ENCODE data around the gene SH3GLB1. TPM values are rescaled to one million over a fixed set of nuclear protein-coding genes. Genes with fewer than 3 reads are reported as not detected.

SH3GLB1 gene
- total and polyA plus RNA-seq, 2 donors (not counting 3 experiments of a cell fraction or from before 2014, with no cell fraction given): 43.7 to 140 TPM

GRCh38 chr1:86712088-86712860 is 7.9 kb downstream of the SH3GLB1 start:
- Histone ChIP-seq H3K9me3 (replicated peaks; ENCODE audit: control insufficient read depth, insufficient read depth, low read length) (no peaks in the 10 kb centered on the region), H3K4me1 (ENCODE audit: control insufficient read depth, extremely low read depth, insufficient read depth, low read length) (peaks cover 20% of the 10 kb centered on the region), H3K9me1 (replicated peaks; ENCODE audit: control insufficient read depth, extremely low read depth, insufficient read depth, low read length) (no peaks in the 10 kb centered on the region), H3K27me3 (ENCODE audit: control insufficient read depth in 2 of 2, insufficient read depth in 2 of 2, low read length in 2 of 2) (no peaks in the 10 kb centered on the region), H3K4me2 (ENCODE audit: insufficient read depth, low read length) (no peak overlapping the region), H3K4me3 (replicated peaks in 1 of 3; ENCODE audit: insufficient read depth in 1 of 3, low read depth in 1 of 3, low read length in 3 of 3) (no peak overlapping the region), H3K9ac (replicated peaks; ENCODE audit: extremely low read depth, insufficient read depth, low read length) (no peak overlapping the region), H3K79me2 (ENCODE audit: control insufficient read depth, insufficient read depth, low read length) (peaks cover 100% of the 10 kb centered on the region), H3K36me3 (ENCODE audit: control insufficient read depth in 2 of 2, extremely low read depth in 1 of 2, insufficient read depth in 2 of 2, low read length in 2 of 2) (peaks cover 0 to 6% of the 10 kb centered on the region in 2 experiments), H2AFZ (ENCODE audit: low read depth, low read length) (no peak overlapping the region), H3K27ac (ENCODE audit: insufficient read depth, low read depth, low read length) (no peak overlapping the region), H4K20me1 (replicated peaks; ENCODE audit: control insufficient read depth, extremely low read depth, insufficient read depth, low read length) (peaks cover 27% of the 10 kb centered on the region)
- ChIA-PET POLR2A (no interaction called here), CTCF (no interaction called here)
- dilution Hi-C loops (cut with MboI; ENCODE audit: extremely low pct_ligation_motif_present, low sequenced_read_pairs) (no loop called here), intact Hi-C loops (cut with micrococcal nuclease) (no loop called here)
- BruUV-seq (replicated peaks): no TSS peak
- FAIRE-seq (no peak), DNase-seq (ENCODE audit: low read depth, low spot score) (no peak)
- TF ChIP-seq POLR2A (IDR thresholded peaks at IDR 0.05; ENCODE audit: low read depth, low read length) (no peak), MYC (IDR thresholded peaks at IDR 0.05; ENCODE audit: low read depth, low read length) (no peak), POLR2AphosphoS5 (IDR thresholded peaks at IDR 0.05; ENCODE audit: insufficient read depth, low read depth, low read length) (no peak), CTCF (IDR thresholded peaks at IDR 0.05; ENCODE audit: extremely low read depth in 1 of 2, insufficient read depth in 1 of 2, low read depth in 1 of 2, low read length in 2 of 2) (no peak), EZH2 (IDR thresholded peaks at IDR 0.05; ENCODE audit: borderline replicate concordance, low read depth, low read length, severe bottlenecking) (no peak), JUN (IDR thresholded peaks at IDR 0.05; ENCODE audit: borderline replicate concordance, insufficient read depth, insufficient read length, low read depth) (no peak), GATA2 (IDR thresholded peaks at IDR 0.05; ENCODE audit: insufficient read depth, insufficient read length, low read depth, low read length) (no peak)
- TF ChIP-seq, protein P1, sequence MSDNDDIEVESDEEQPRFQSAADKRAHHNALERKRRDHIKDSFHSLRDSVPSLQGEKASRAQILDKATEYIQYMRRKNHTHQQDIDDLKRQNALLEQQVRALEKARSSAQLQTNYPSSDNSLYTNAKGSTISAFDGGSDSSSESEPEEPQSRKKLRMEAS (IDR thresholded peaks at IDR 0.05; ENCODE audit: insufficient read depth, insufficient read length): no peak
